GM10847 (cell line): ENCODE measurements around the gene PROKR1.

Experiments
- POLR2A ChIP-seq: IDR thresholded peaks from 2 replicates; pipeline ENCODE4 v1.6.1; 2011; ENCODE audit not compliant: insufficient read length; ENCODE audit errors: extremely low read depth

PROKR1 gene

DNA sequence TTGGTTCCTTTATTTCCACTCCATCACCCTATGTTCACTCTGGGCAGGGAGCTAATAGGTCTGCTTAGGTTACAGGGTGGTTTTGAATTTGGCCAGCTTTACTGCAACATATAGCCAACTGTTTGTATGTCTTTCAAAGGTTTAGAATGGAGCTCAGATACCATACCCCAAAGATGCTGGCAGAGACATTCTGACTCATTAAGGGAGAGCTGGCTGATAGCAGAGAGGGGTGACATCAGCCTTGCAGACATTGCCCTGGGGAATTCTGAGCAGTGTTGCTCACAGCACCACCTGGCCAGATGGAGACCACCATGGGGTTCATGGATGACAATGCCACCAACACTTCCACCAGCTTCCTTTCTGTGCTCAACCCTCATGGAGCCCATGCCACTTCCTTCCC, 2.1 kb downstream of the PROKR1 start:
- no peak for TF ChIP-seq POLR2A

DNA sequence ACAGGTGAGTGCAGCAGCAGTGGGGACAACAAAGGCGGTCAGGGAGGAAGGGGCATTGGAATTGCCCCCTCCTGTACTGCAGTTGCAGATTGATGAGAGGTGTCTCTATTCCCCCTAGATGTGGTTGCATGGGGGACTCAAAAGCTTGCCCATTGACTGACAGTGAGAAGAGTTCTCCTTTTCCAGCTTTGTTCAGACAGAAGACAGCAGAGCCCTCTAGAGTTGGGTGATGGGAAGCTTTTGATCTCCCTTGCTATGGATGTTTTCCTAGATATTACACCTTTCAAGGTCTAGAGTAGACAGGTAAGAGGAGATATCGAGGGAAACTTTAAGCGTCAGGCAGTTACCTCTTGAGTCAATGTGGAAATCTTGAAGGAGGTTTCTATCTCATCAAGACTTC, 2.9 kb downstream of the PROKR1 start:
- no peak for TF ChIP-seq POLR2A

DNA sequence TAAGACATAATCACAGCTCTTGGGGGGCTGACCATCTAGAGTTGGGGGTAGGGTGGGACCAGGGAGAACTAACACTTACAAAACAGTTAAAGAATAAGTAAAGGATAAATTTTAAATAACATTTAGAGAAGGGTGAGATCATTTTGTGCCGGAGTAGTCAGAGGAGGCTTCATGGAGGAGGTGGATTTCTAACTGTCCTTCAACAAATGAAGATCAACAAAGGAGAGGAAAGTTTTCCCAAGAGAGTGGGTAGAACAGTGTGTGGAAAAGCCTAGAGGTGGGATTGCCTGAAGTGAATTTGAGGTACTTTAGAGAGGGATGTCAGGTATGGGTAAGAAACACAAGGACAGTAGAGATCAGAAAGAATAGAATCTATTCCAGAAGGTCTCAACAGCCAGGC, 7.3 kb downstream of the PROKR1 start:
- no peak for TF ChIP-seq POLR2A

DNA sequence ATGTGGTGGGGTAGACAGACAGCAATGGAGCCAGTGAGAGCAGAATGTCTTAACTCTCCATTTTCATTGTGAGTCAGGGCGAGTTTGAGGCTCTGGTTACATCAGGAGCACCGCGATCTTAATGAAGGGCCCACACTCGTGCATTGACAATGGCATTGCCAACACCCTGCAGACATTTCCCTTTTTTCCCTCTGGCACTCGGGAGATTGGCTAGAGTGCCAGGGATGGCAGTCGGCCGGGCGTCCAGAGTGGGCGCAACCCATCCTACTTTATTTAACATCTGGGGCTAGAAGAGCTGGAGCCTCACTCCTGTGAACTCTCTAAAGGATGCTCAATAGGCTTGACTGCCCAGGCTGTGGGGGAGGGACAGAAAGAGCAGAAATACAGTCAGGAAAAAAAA, 9.7 kb downstream of the PROKR1 start:
- no peak for TF ChIP-seq POLR2A

DNA sequence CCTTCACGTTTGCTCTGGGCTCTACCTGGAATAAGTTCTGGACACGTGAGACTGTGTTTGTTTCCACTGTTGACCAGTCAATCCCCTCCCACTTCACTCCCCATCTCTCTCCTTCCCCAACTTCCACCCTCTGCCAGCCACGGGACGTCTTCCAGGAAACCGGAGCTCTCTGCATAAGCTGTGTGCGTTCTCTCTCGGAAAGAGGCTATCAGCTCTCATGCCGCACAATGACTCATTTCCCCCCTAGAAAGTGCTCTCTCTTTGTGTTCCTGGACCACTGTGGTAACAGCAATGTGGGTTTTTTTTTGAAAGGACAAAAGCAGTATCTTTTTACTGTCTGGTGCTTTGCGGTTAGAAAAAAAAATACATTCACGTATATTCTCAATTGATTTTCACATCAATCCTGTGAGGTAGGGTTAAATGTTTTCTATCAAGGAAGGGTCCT, 10.2 kb downstream of the PROKR1 start:
- no peak for TF ChIP-seq POLR2A

DNA sequence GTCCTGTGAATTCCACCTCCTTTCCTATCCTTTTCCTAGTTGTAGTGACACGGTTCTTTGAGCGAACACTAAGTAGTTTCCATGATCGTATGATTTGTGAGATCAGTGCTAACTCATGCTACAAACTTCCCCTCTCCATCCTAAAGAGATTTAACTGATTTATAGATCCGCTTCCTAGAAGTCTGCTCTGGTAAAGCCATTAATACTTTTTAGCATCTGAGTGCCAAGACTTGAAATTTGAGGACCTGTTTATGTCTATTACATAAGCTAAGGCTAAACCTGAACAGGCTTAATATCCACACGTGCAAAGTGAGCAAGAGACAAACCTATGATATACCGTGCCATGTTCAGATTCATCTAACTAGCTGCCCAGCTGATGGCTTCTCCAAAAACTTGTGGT, 14.9 kb downstream of the PROKR1 start:
- TF ChIP-seq POLR2A: no peak

DNA sequence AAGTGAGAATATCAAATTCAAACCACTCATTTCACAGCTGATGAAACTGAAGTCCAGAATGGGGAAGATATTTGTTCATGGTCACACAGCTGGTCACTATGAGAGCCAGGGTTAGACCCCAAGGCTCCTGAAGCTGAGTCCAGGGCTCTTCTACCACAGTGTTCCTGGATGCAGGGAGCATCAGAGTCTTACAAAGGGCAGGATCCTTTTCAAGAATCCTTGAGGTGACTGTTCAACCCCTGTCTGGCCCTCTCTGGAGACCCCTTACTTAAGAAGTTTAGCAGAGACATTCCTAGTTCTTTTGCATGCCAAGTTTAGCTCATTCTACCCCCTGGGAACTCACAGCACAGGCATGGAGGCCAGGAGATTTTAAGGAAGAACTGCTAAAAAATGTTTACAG, 15.7 kb downstream of the PROKR1 start:
- TF ChIP-seq POLR2A: no peak

DNA sequence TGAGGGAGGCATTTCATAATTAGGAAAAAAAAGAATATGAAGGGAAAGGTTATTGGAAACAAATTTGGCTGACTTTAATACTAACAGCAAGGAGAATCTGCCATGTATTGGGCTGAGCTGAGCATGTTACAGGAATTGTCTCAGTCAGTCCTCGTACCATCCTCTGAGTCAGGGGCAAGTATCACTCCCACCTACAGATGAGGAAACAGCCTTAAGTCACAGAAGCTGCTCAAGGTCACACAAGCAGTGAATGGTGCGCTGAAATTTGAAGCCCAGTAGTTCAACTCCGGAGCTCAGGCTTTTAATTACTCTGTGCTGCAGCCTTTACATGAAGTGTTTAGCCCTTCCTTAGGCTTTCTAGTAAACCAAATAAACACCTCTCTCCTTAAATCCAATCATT, 17.3 kb downstream of the PROKR1 start:
- no peak for TF ChIP-seq POLR2A

DNA sequence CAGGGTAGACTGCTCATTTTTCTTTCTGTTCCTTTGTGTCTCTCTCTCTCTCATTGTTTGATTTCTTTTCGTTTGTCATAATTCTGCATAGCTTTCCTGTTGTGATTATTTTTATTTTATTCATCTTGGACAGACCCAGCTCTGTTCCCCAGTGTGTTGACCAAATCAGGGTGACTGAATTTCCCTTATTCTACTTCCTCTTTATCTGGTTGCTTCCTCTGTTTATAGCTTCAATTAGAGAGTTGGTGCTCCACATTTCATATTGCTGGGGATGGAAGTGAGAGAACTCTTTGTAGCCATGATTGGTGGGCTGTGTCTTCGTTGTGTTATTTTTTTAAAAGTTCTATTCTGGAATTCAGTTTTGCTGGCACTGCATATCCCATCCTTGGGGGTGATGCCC, 19.1 kb downstream of the PROKR1 start:
- TF ChIP-seq POLR2A: no peak

DNA sequence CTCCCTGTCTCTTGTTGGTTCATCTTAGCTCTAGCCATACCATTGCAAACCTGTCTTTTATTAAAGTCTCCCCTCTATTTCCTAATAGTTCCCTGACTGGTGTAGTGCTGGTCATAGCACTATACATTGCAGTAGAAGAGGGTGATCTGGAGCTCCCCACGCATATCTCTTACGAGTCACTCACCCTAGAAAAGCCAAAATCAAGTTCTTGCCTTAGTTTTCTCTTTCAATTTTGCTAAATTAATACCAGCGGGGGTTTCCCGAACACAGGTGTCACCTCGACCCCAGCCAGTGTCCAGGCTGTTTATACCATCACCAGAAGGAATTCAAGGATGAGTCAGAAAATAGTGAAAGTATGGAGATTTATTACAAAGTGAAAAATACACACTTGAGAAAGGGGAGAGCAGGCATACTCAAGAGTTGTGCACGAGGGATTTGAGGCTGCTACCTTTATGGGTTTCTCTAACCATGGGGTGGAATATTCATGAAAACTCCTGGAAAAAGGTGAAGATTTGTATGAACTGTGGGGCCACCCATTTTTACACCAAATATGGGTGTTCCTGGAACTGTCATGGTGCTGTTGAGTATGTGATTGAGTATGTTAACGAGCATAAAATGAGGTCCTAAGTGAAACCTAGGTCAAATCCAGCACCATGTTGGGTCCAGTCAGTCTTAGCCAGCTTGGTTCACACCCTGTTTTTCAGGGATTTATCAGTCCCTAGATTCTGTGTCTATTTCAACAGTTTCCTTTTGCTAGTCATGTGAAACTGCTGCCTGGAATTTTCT, 20.2 kb downstream of the PROKR1 start:
- TF ChIP-seq POLR2A: no peak

DNA sequence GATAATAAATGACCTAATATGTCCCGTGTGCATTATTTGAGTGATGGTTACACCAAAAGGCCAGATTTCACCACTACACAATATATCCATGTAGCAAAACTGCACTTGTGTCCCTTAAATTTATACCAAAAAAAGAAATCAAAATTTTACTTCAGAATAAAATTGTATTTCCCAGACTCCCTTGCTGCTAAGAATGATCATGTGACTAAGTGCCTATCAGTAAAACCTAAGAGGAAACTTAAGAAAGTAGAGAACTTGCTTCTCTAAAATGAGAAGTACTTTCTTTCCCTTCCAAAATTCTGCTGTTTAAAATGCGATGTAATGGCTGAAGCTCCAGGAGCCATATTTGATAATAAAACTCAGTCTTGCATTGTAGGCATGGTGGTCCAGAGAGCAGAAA, 24.0 kb downstream of the PROKR1 start:
- no peak for TF ChIP-seq POLR2A

DNA sequence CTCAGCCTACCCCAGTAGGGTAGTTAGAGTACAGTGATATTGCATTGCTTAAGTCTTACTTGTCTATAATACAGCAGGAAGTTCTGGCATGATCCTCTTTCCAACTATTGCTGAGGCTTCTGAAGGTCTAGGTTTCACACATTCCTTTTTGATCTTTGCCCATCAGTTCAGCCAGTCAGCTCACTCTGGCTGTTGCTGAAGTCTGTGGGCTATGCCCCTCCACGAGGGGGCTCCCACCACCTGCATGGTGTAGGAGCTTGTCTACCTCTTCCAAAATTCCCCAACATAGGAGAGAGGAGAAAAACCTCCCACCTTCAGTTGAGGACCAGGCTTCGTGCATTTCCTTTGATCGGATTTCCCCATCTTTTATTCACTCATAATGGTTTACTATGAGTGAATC, 26.3 kb downstream of the PROKR1 start:
- TF ChIP-seq POLR2A: no peak

DNA sequence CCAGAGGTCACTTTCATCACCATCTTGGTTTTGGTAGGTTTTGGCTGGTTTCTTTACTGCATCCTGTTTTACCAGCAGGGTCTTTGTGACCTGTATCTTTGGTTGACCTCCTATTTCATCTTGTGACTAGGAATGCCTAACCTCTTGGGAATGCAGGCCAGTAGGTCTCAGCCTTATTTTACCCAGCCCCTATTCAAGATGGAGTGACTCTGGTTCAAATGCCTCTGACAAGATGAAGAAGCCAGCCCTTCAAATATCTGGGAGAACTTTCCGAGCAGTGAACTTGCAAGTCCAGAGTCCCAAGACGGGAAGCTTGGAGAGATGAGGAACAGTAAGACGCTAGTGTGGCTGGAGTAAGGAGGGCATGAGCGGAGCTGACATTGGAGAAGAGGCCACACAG, 28.6 kb downstream of the PROKR1 start:
- TF ChIP-seq POLR2A: no peak

DNA sequence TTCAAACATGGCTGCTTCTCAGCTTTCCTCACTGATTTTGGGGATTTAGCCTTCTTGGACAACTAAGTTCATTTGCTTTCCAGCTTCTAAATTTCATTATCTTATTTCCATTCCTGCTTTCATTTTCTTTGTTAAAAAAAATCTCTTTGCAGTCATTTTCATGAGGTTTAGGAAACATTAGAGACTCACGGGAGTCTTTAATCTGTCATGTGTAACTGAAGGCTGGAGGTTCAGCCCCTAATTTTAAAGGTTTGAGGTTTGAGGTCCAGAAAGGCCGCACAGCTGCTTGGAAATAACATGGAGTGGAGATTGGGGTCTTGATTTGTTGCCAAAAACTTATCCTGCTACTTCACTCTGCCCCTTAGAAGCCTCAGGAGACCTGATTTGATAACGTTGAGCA, 30.3 kb downstream of the PROKR1 start:
- no peak for TF ChIP-seq POLR2A

DNA sequence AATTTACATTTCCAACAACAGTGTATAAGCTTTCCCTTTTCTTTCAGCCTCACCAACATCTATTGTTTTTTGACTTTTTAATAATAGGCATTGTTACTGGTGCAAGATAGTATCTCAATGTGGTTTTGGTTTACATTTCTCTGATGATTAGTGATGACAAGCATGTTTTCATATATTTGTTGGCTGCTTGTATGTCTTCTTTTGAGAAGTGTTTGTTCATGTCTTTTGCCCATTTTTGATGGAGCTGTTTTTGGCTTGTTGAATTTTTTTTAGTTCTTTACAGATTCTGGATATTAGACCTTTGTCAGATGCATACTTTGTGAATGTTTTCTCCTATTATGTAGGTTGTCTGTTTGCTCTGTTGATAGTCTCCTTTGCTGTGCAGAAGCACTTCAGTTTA, 32.1 kb downstream of the PROKR1 start:
- TF ChIP-seq POLR2A: no peak

DNA sequence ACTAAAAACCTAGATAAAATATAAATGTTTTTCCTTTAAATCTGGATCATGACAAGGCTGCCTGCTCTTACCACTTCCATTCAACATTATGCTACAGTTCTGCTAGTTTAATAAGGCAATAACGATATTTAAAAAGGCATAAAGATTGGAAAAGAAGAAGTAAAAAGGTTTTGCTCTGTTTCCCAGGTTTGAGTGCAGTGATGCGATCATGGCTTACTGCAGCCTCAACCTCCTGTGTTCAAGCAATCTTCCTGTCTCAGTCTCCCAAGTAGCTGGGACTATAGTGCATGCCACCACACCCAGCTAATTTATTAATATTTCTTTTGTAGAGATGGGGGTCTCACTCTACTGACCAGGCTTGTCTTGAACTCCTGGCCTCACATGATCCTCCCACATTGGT, 40.8 kb downstream of the PROKR1 start:
- TF ChIP-seq POLR2A: no peak

DNA sequence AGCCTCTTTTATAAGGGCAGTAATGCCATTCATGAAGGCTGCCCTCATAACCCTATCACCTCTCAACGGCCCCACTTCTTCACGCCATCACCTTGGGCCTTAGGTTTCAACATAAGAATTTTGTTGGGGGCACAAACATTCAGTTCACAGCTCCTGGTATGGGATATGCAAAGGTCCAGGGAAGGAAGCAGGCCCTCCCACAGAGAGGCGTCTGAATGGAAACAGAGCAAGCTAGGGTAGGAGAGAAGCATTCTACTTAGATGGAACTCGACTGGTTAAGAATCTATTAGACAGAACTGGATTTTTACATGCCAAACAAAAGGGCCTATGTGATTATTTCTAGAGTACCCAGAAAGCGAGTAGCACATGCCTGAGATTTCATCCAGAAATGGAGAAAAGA, 42.8 kb downstream of the PROKR1 start:
- TF ChIP-seq POLR2A: no peak
